PC-3 (cell line): ENCODE measurements around the gene UVSSA. TPM values are rescaled to one million over a fixed set of nuclear protein-coding genes. Genes with fewer than 3 reads are reported as not detected.

ENCODE experiments used
- ATAC-seq: fragments of 200-7000 bp; cut with Tn5 transposase; 2 replicates; pipeline ENCODE4 v1.9.1; 2020; ENCODE audit warnings: mild to moderate bottlenecking, moderate library complexity
- BruUV-seq: library from RNA; stranded (reverse); fragments of 400-500 nt; replicated peaks from 2 replicates; lab custom pipeline; 2021; lab: Mats Ljungman, UMichigan
- CTCF ChIA-PET: fragments of 300-600 bp; sonication (Branson Sonifier 250); formaldehyde crosslinking; loops from one replicate; lab custom pipeline; 2022; ENCODE audit warnings: antibody characterized with exemption; lab: Charles Lee
- POLR2A ChIA-PET: fragments of 300-600 bp; sonication (Branson Sonifier 250); formaldehyde crosslinking; loops from one replicate; lab custom pipeline; 2022; ENCODE audit warnings: antibody characterized with exemption; ENCODE audit not compliant: unreplicated experiment; lab: Charles Lee
- DNase-seq: peaks from one replicate; pipeline ENCODE4 v3.0.0-alpha.2; 2015
- H2AFZ ChIP-seq: fragments of 300-600 bp; sonication (generic); 2 replicates; pipeline ENCODE4 v1.6.0; 2016; ENCODE audit warnings: antibody characterized with exemption, low read length
- H3F3A ChIP-seq: fragments of 300-600 bp; sonication (generic); one replicate; pipeline ENCODE4 v1.6.0; 2017; ENCODE audit warnings: antibody characterized with exemption, low read length, control low read depth, mild to moderate bottlenecking; ENCODE audit not compliant: unreplicated experiment
- H3K27ac ChIP-seq: fragments of 300-600 bp; sonication (generic); 2 replicates; pipeline ENCODE4 v1.5.1; 2016; ENCODE audit warnings: mild to moderate bottlenecking, low read length
- H3K27me3 ChIP-seq: fragments of 300-600 bp; sonication (generic); 2 replicates; pipeline ENCODE4 v1.6.1; 2016; ENCODE audit warnings: low read length, mixed read lengths
- H3K36me3 ChIP-seq: fragments of 300-600 bp; sonication (generic); 2 replicates; pipeline ENCODE4 v1.6.1; 2016; ENCODE audit warnings: low read depth, mixed run types, low read length, mixed read lengths
- H3K4me1 ChIP-seq: fragments of 300-600 bp; sonication (generic); 2 replicates; pipeline ENCODE4 v1.5.1; 2016; ENCODE audit warnings: low read length; ENCODE audit not compliant: insufficient read depth
- H3K4me2 ChIP-seq: fragments of 300-600 bp; sonication (generic); 2 replicates; pipeline ENCODE4 v1.6.0; 2016; ENCODE audit warnings: low read length
- H3K4me3 ChIP-seq: fragments of 300-600 bp; sonication (generic); 2 replicates; pipeline ENCODE4 v1.5.1; 2016; ENCODE audit warnings: mild to moderate bottlenecking, low read length, mixed read lengths
- H3K79me2 ChIP-seq: fragments of 300-600 bp; sonication (generic); 2 replicates; pipeline ENCODE4 v1.6.1; 2017; ENCODE audit warnings: low read length, mixed read lengths
- H3K9ac ChIP-seq: fragments of 300-600 bp; sonication (generic); 2 replicates; pipeline ENCODE4 v1.6.0; 2016; ENCODE audit warnings: mild to moderate bottlenecking, low read length
- H3K9me2 ChIP-seq: fragments of 300-600 bp; sonication (generic); replicated peaks from 2 replicates; pipeline ENCODE4 v1.6.1; 2016; ENCODE audit warnings: mixed run types, low read length, mixed read lengths
- H3K9me3 ChIP-seq: fragments of 300-600 bp; sonication (generic); 2 replicates; pipeline ENCODE4 v1.6.1; 2016; ENCODE audit warnings: low read length, mixed read lengths
- H4K20me1 ChIP-seq: fragments of 300-600 bp; sonication (generic); 2 replicates; pipeline ENCODE4 v1.6.1; 2016; ENCODE audit warnings: low read length, mixed read lengths
- CTCF ChIP-seq: fragments of 300-600 bp; sonication (generic); conservative IDR thresholded peaks from 2 replicates; pipeline ENCODE4 v1.5.1; 2017; ENCODE audit warnings: antibody characterized with exemption, low read depth, mild to moderate bottlenecking, low read length
- EZH2 ChIP-seq: fragments of 300-600 bp; sonication (generic); IDR thresholded peaks from one replicate; pipeline ENCODE4 v1.6.1; 2017; ENCODE audit warnings: antibody characterized with exemption, mild to moderate bottlenecking, low read length; ENCODE audit not compliant: unreplicated experiment
- EZH2phosphoT487 ChIP-seq: fragments of 300-600 bp; sonication (generic); IDR thresholded peaks from 2 replicates; pipeline ENCODE4 v1.6.1; 2018; ENCODE audit warnings: mild to moderate bottlenecking, antibody characterized with exemption, low read length, borderline replicate concordance
- intact Hi-C: fragments of 100-400 bp; cut with micrococcal nuclease; formaldehyde crosslinking; loops from 2 replicates; pipeline ENCODE4 v1.9.0; 2023
- total RNA-seq: library from RNA; depleted of rRNA; stranded (reverse); fragments of >200 nt; gene quantifications from 2 replicates; pipeline ENCODE4 v1.2.3, GENCODE V29; 2014

Gene UVSSA
- total RNA-seq, 1 experiment from 2014 or later, result 6.2 TPM

GRCh38 chr4:1348014-1348513 is 1.1 kb downstream of the UVSSA start:
- H3K9me3 ChIP-seq, result no peaks in the 10 kb centered on the region
- TF ChIP-seq EZH2phosphoT487, result no peak
- TF ChIP-seq EZH2, result no peak
- TF ChIP-seq CTCF, result no peak
- H3K4me3 ChIP-seq, result peak overlapping the region; percentile 73
- ChIA-PET CTCF (no interaction called here), POLR2A (no interaction called here)
- ATAC-seq (no peak), DNase-seq (no peak)
- BruUV-seq, result TSS peak; percentile 84
- no peaks in the 10 kb centered on the region for H4K20me1 ChIP-seq
- H3K79me2 ChIP-seq, result peaks cover 34% of the 10 kb centered on the region
- intact Hi-C loops, result loop anchor here (5.0 kb wide), 1 partner anchor 61 kb away; the partner anchor contains the start of gene MAEA
- H3K9me2 ChIP-seq, result no peaks in the 10 kb centered on the region
- no peaks in the 10 kb centered on the region for H3F3A ChIP-seq
- peak overlapping the region; percentile 90 for H3K4me2 ChIP-seq
- H3K27ac ChIP-seq, result peak overlapping the region; percentile 80
- H3K27me3 ChIP-seq, result no peaks in the 10 kb centered on the region
- peaks cover 35% of the 10 kb centered on the region for H3K4me1 ChIP-seq
- H3K9ac ChIP-seq, result peak overlapping the region; percentile 85
- H2AFZ ChIP-seq, result peak overlapping the region; percentile 64
- H3K36me3 ChIP-seq, result no peaks in the 10 kb centered on the region

- H3K36me3 ChIP-seq, result no peaks in the 10 kb centered on the region
- H3K9ac ChIP-seq, result peak overlapping the region; percentile 85
- no peak for DNase-seq
- POLR2A ChIA-PET, result no interaction called here
- TF ChIP-seq EZH2phosphoT487 (no peak), CTCF (no peak), EZH2 (no peak)
- peak overlapping the region; percentile 80 for H3K27ac ChIP-seq
- intact Hi-C loops, result loop anchor here (5.0 kb wide), 1 partner anchor 61 kb away; the partner anchor contains the start of gene MAEA
- H3K9me3 ChIP-seq, result no peaks in the 10 kb centered on the region
- H3F3A ChIP-seq, result no peaks in the 10 kb centered on the region
- H3K4me2 ChIP-seq, result peak overlapping the region; percentile 90
- ATAC-seq, result no peak
- peak overlapping the region; percentile 73 for H3K4me3 ChIP-seq
- BruUV-seq, result no TSS peak
- H3K79me2 ChIP-seq, result peaks cover 34% of the 10 kb centered on the region
- CTCF ChIA-PET, result interaction anchor here (0.7 kb wide), 1 partner anchor 217 kb away, joined by 3 read pairs; no protein-coding TSS in a partner anchor
- H3K4me1 ChIP-seq, result peaks cover 35% of the 10 kb centered on the region
- no peaks in the 10 kb centered on the region for H4K20me1 ChIP-seq
- H3K9me2 ChIP-seq, result no peaks in the 10 kb centered on the region
- no peaks in the 10 kb centered on the region for H3K27me3 ChIP-seq
- peak overlapping the region; percentile 64 for H2AFZ ChIP-seq
These were observed 1.7 kb downstream of the UVSSA start for GRCh38 chr4:1348746-1349145.
